IMR-90 (cell line): Measurements from ENCODE around the gene C1GALT1.

ENCODE experiments used
- BHLHE40 ChIP-seq: fragments of 150-350 bp; IDR thresholded peaks from 2 replicates; pipeline ENCODE4 v1.6.1; 2016; ENCODE audit warnings: mild to moderate bottlenecking, low read depth, low read length
- CTCF ChIP-seq: conservative IDR thresholded peaks from 2 replicates; pipeline ENCODE4 v1.5.1; 2012; ENCODE audit warnings: mild to moderate bottlenecking, low read depth, low read length, improper control_type of control experiment
- MAFK ChIP-seq: IDR thresholded peaks from 2 replicates; pipeline ENCODE4 v1.6.1; 2012; ENCODE audit warnings: low read depth, low read length, improper control_type of control experiment
- POLR2A ChIP-seq: IDR thresholded peaks from 2 replicates; pipeline ENCODE4 v1.6.1; 2012; ENCODE audit warnings: mild to moderate bottlenecking, low read depth, low read length

- TF ChIP-seq CTCF (no peak), POLR2A (no peak), BHLHE40 (no peak), MAFK (no peak)
Measured at GRCh38 chr7:7294911-7295310, 112.6 kb downstream of the C1GALT1 start.
